SK-N-SH (cell line): ENCODE results near the gene TSPAN15.

Experiments used
- CTCF ChIP-seq: fragments of 200-600 bp; sonication (generic); IDR thresholded peaks from 2 replicates; pipeline ENCODE4 v1.6.1; 2017; ENCODE audit warnings: antibody characterized with exemption, mild to moderate bottlenecking, moderate library complexity
- EP300 ChIP-seq, 2 experiments: IDR thresholded peaks; 2 replicates each; pipeline versions ENCODE4 v1.4.0 to v1.6.1; 2012; ENCODE audit warnings: borderline replicate concordance in 1 of 2, low read depth in 1 of 2, low read length in 1 of 2
- EZH2phosphoT487 ChIP-seq: fragments of 200-600 bp; sonication (generic); IDR thresholded peaks from 2 replicates; pipeline ENCODE4 v1.6.1; 2017; ENCODE audit warnings: low read depth, mixed run types, mild to moderate bottlenecking, antibody characterized with exemption, moderate library complexity, borderline replicate concordance
- FOSL2 ChIP-seq: IDR thresholded peaks from 2 replicates; pipeline ENCODE4 v1.4.0; 2012; ENCODE audit warnings: low read depth, mild to moderate bottlenecking, moderate library complexity, borderline replicate concordance
- FOXJ3 ChIP-seq: sonication (generic); formaldehyde crosslinking; IDR thresholded peaks from 2 replicates; pipeline ENCODE4 v1.5.1; 2020; ENCODE audit warnings: mild to moderate bottlenecking, missing genetic modification reagents
- REST ChIP-seq: IDR thresholded peaks from 2 replicates; pipeline ENCODE4 v1.6.1; 2012; ENCODE audit warnings: mild to moderate bottlenecking, low read depth, low read length, moderate library complexity
- RFX5 ChIP-seq: IDR thresholded peaks from 2 replicates; pipeline ENCODE4 v1.6.1; 2012; ENCODE audit warnings: mild to moderate bottlenecking, improper control_type of control experiment, low read length
- USF1 ChIP-seq: IDR thresholded peaks from 2 replicates; pipeline ENCODE4 v1.4.0; 2012; ENCODE audit warnings: low read depth, borderline replicate concordance
- ZBTB33 ChIP-seq: IDR thresholded peaks from 2 replicates; pipeline ENCODE4 v1.4.0; 2012; ENCODE audit warnings: low read depth, borderline replicate concordance

- TF ChIP-seq RFX5 = no peak
- no peak for TF ChIP-seq FOXJ3 (CRISPR knock-in tag)
- TF ChIP-seq FOSL2 = no peak
- TF ChIP-seq ZBTB33 = no peak
- TF ChIP-seq CTCF = no peak
- TF ChIP-seq USF1 = no peak
- no peak for TF ChIP-seq REST
- TF ChIP-seq EZH2phosphoT487 = no peak
- TF ChIP-seq EP300 (IDR thresholded peaks at IDR 0.05; ENCODE audit: borderline replicate concordance in 1 of 2, low read depth in 1 of 2, low read length in 1 of 2) = no peak
Observed at GRCh38 chr10:69491611-69492010, 40.3 kb downstream of the TSPAN15 start.
